Sigmoid colon (tissue), 7 donors: Measurements from ENCODE around the gene ELMO1. TPM values are rescaled to one million over a fixed set of nuclear protein-coding genes. Genes with fewer than 3 reads are reported as not detected.

ENCODE experiments used
- DNase-seq: peaks from one replicate; pipeline ENCODE4 v3.0.0-alpha.2; 2019
- H3K27ac ChIP-seq, 4 donors: fragments of 200-600 bp; sonication (generic); one replicate each; pipeline ENCODE4 v1.5.1; 2016 to 2019; ENCODE audit warnings: mild to moderate bottlenecking in 1 of 4
- H3K27me3 ChIP-seq, 3 donors: fragments of 200-600 bp; sonication (generic); one replicate each; pipeline ENCODE4 v1.5.1; 2019; ENCODE audit warnings: mild to moderate bottlenecking in 1 of 3
- H3K36me3 ChIP-seq, 4 donors: fragments of 200-600 bp; sonication (generic); one replicate each; pipeline ENCODE4 v1.5.1; 2016 to 2019
- H3K4me1 ChIP-seq, 4 donors: fragments of 200-600 bp; sonication (generic); one replicate each; pipeline ENCODE4 v1.5.1; 2017 to 2019
- H3K4me3 ChIP-seq, 4 donors: fragments of 200-600 bp; sonication (generic); one replicate each; pipeline ENCODE4 v1.5.1; 2017 to 2019; ENCODE audit warnings: mild to moderate bottlenecking in 2 of 4, moderate library complexity in 1 of 4
- H3K9me3 ChIP-seq, 4 donors: fragments of 200-600 bp in 3 of 4; sonication (generic) in 3 of 4; one replicate each; pipeline versions ENCODE4 v1.5.1 to v1.6.1; 2013 to 2019
- EP300 ChIP-seq, 4 donors: sonication (generic); formaldehyde crosslinking; IDR thresholded peaks; one replicate each; pipeline ENCODE4 v1.6.1; 2017; ENCODE audit warnings: antibody characterized with exemption in 4 of 4
- POLR2A ChIP-seq, 2 donors: fragments of 450-650 bp; IDR thresholded peaks; one replicate each; pipeline ENCODE4 v1.6.1; 2016; ENCODE audit warnings: antibody characterized with exemption in 2 of 2, mild to moderate bottlenecking in 2 of 2, moderate library complexity in 2 of 2
- POLR2AphosphoS5 ChIP-seq, 4 donors: sonication (generic); formaldehyde crosslinking; IDR thresholded peaks; one replicate each; pipeline ENCODE4 v1.6.1; 2017; ENCODE audit warnings: antibody characterized with exemption in 4 of 4
- WGBS, 2 donors: extraction: QIAGEN DNeasy Blood & Tissue Kit; methylation state at CpG; one replicate each; pipeline ENCODE4 v1.1.7; 2013; 5-methylcytosine and 5-hydroxymethylcytosine counted together
- intact Hi-C: fragments of 100-400 bp; cut with DNase I; formaldehyde crosslinking; loops from one replicate; pipeline ENCODE4 v1.15.1; 2023
- polyA plus RNA-seq, 3 donors: library from polyadenylated mRNA; stranded (reverse); fragments of 200-250 nt; gene quantifications; one replicate each; pipeline ENCODE4 v1.2.3, GENCODE V29; 2013
- total RNA-seq, 4 donors: library from RNA; depleted of rRNA; stranded (reverse); fragments of >200 nt; gene quantifications; one replicate each; pipeline ENCODE4 v1.1.0, GENCODE V29; 2016
- TF ChIP-seq, protein P1 (sequence below), 4 experiments: fragments of 450-650 bp in 3 of 4; fragments of 200-600 bp in 1 of 4; IDR thresholded peaks; one replicate each; pipeline ENCODE4 v1.5.1; 2016 to 2019; ENCODE audit warnings: antibody characterized with exemption in 4 of 4, mild to moderate bottlenecking in 3 of 4, moderate library complexity in 2 of 4
- donor health status: healthy with polysubstance abuse.
- donor health status: Bipolar disorder and iron deficiency.
- donor health status: healthy.

The ELMO1 gene
- total and polyA plus RNA-seq, 7 donors: 2.3 to 63.1 (median 33.9) TPM

GRCh38 chr7:37438906-37439652 is 9.6 kb downstream of the ELMO1 start:
- H3K4me1 ChIP-seq: no peaks in the 10 kb centered on the region

DNA sequence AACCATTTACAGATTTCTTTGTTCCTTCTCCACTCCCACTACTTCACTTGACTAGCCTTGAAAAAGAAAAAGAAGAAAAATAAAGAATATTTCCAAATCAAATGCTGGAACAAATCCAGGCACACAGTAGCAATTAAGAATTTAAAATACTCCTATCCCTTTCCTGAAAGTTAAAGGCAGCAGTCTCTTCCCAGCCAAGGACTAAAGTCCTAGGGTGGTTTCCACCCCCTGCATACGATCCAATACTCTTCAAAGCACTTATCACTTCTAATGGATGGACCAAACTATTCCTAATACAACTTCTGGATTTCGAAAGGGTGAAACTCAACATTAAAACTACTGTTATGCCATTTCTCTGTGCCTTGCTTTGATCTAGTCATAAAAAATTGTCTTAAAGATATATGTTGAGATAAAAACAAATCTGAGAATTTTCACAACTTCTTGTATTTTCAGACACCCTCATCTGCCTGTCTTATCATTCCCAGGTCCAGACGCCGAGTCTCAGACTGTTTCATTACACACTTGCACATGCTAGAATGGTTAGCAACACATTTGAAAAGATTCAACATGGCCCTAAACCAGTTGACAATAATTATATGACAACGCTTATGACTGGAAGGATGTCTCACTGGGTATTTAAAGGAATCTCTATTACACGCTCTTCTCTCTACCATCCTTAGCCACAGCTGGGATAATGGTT is 13.4 kb downstream of the ELMO1 start:
- H3K4me3 ChIP-seq: no peak overlapping the region
- TF ChIP-seq, protein P1, sequence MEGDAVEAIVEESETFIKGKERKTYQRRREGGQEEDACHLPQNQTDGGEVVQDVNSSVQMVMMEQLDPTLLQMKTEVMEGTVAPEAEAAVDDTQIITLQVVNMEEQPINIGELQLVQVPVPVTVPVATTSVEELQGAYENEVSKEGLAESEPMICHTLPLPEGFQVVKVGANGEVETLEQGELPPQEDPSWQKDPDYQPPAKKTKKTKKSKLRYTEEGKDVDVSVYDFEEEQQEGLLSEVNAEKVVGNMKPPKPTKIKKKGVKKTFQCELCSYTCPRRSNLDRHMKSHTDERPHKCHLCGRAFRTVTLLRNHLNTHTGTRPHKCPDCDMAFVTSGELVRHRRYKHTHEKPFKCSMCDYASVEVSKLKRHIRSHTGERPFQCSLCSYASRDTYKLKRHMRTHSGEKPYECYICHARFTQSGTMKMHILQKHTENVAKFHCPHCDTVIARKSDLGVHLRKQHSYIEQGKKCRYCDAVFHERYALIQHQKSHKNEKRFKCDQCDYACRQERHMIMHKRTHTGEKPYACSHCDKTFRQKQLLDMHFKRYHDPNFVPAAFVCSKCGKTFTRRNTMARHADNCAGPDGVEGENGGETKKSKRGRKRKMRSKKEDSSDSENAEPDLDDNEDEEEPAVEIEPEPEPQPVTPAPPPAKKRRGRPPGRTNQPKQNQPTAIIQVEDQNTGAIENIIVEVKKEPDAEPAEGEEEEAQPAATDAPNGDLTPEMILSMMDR (IDR thresholded peaks at IDR 0.05): no peak
- no peak for TF ChIP-seq POLR2AphosphoS5 (IDR thresholded peaks at IDR 0.05)
- TF ChIP-seq EP300 (IDR thresholded peaks at IDR 0.05): no peak
- DNase-seq: no peak
- H3K27me3 ChIP-seq: no peaks in the 10 kb centered on the region
- H3K36me3 ChIP-seq: no peaks in the 10 kb centered on the region
- WGBS, 2 donors: 85 to 93% methylated on average over 6 of the region's 6 CpGs
- no peaks in the 10 kb centered on the region for H3K4me1 ChIP-seq
- H3K9me3 ChIP-seq: no peaks in the 10 kb centered on the region
- H3K27ac ChIP-seq: no peak overlapping the region
- intact Hi-C loops: no loop called here

More at GRCh38 chr7:37438906-37439652, 9.6 kb downstream of the ELMO1 start:
- TF ChIP-seq EP300 (IDR thresholded peaks at IDR 0.05) (no peak), POLR2A (IDR thresholded peaks at IDR 0.05) (no peak), POLR2AphosphoS5 (IDR thresholded peaks at IDR 0.05) (no peak)
- TF ChIP-seq, protein P1 (IDR thresholded peaks at IDR 0.05): no peak
- Histone ChIP-seq H3K4me3 (no peak overlapping the region), H3K27me3 (no peaks in the 10 kb centered on the region), H3K27ac (no peak overlapping the region), H3K9me3 (no peaks in the 10 kb centered on the region), H3K36me3 (no peaks in the 10 kb centered on the region)
- intact Hi-C loops: no loop called here
- 83 to 87% methylated on average over 4 of the region's 4 CpGs for WGBS, 2 donors
- DNase-seq: no peak

DNA sequence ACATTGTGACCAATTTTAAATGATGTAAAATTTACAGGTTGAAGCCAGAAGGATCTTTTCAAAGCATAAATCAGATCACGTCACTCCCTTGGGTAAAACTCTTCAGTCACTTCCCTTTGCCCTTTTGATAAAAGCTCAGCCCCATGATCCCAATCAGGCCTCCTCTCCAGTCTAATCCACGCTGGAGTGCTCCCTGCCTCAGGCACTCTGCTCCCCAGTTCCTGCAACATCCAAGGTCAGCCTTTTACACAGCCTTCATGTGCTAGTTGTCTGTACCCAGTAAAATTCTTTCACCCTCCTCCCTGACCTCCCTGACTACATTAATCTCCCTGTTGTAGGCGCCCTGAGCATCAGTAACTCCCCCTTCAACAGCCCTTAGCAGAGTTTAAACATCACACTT is 14.1 kb downstream of the ELMO1 start:
- WGBS, 2 donors: 50 to 77% methylated on average over 3 of the region's 3 CpGs
- no peak overlapping the region for H3K27ac ChIP-seq
- no peaks in the 10 kb centered on the region for H3K4me1 ChIP-seq
- H3K4me3 ChIP-seq: no peak overlapping the region
- no peaks in the 10 kb centered on the region for H3K27me3 ChIP-seq
- no peak for DNase-seq
- TF ChIP-seq POLR2A (IDR thresholded peaks at IDR 0.05) (no peak), POLR2AphosphoS5 (IDR thresholded peaks at IDR 0.05) (no peak), EP300 (IDR thresholded peaks at IDR 0.05) (no peak)
- TF ChIP-seq, protein P1 (IDR thresholded peaks at IDR 0.05): no peak
- H3K9me3 ChIP-seq: no peaks in the 10 kb centered on the region
- no peaks in the 10 kb centered on the region for H3K36me3 ChIP-seq
- intact Hi-C loops: no loop called here

GRCh38 chr7:37433166-37433565 is 15.5 kb downstream of the ELMO1 start:
- 80 to 88% methylated on average over 3 of the region's 3 CpGs for WGBS, 2 donors
- DNase-seq: no peak
- H3K4me1 ChIP-seq: no peaks in the 10 kb centered on the region

More at GRCh38 chr7:37433166-37433565, 15.5 kb downstream of the ELMO1 start:
- no peak overlapping the region for H3K27ac ChIP-seq
- H3K36me3 ChIP-seq: no peaks in the 10 kb centered on the region
- H3K27me3 ChIP-seq: no peaks in the 10 kb centered on the region
- H3K4me3 ChIP-seq: no peak overlapping the region
- H3K9me3 ChIP-seq: no peaks in the 10 kb centered on the region
- TF ChIP-seq POLR2A (IDR thresholded peaks at IDR 0.05) (no peak), EP300 (IDR thresholded peaks at IDR 0.05) (no peak), POLR2AphosphoS5 (IDR thresholded peaks at IDR 0.05) (no peak)
- TF ChIP-seq, protein P1 (IDR thresholded peaks at IDR 0.05): no peak
- intact Hi-C loops: no loop called here
